NCI-H2227 (cell line): Measurements from ENCODE around the gene MYMX.
A peak's percentile ranks its signal among the peaks of the same experiment; 100 is the strongest.

Source experiments
- DNase-seq: peaks from one replicate; lab custom pipeline; 2025; ENCODE audit not compliant: unreplicated experiment; lab: John Stamatoyannopoulos, UW

Gene MYMX

DNA sequence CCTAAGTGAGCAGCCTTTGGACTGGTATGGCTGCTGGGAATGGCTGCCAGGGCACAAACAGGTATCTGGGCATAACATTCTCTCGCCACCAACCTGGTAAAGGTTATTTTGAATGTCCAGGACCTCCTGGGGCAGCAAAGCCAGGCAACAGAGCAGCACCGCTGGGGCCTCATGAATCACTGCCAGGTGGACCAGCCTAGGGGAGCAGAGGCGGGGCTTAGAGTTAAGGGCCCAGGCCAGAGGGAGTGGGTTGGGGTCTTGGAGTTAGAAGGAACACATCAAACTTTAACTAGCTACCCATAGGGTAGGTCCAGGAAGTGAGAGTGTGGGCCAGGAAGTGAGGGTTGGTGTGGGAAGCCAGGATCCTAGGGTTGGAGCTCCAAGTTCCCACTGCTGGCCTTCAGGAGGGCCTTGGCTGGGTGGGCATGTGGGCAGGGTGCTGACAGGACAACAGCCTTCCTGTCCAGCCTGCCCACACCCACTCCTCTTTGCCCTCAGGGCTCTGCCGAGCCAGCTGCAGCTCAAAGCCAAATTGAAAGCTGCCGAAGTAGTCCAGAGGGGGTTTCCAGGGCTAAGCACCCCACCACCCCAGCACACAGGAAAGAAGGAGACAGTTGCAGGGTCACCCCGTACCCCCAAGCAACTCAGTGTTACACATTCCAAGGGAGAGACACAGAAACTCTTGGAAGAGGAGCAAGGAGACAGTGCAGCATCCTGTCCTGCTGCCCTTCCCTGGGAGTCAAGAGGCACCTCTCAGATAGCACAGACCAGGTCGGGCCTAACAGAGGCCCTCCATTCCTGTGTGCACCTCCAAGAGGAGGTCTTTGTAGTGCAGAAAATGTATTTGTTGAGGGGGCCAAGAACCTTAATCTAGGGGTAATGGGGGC is 46.0 kb downstream of the MYMX start:
- no peak for DNase-seq

DNA sequence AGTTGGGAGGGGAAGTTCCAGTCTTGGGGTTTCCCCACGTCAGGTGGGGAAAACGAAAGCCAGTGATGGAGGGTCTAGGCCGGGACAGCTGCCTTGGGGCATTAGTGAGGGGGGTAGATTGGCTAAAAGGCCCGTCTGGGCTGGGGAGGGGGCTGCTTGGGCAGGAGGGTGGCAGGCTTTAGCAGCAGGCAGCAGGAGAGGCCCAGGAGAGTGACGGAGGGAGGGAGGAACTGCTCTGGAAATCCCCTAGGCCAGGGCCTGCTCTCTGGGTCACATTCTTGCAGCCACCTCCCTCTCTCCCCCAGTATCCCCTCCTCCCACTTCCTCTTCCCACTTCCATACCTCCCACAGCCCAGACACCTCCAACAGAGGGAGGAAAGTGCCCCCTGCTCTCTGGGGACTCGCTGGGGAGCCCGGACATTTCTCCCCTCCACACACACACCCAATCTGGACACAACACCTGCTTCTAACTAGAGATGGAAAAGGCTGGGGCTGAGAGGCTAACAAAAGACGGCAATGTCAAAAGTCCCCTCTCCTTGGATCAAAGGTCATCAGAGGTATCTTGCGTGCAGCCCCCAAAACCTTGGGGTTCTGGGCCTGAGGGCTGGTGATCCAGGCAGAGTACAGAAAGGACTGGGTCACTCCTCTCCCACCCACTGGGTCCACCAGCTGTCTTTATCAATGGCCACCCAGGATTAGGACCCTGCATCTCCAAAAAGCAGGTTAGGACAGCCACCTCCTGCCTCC is 46.8 kb downstream of the MYMX start:
- no peak for DNase-seq

DNA sequence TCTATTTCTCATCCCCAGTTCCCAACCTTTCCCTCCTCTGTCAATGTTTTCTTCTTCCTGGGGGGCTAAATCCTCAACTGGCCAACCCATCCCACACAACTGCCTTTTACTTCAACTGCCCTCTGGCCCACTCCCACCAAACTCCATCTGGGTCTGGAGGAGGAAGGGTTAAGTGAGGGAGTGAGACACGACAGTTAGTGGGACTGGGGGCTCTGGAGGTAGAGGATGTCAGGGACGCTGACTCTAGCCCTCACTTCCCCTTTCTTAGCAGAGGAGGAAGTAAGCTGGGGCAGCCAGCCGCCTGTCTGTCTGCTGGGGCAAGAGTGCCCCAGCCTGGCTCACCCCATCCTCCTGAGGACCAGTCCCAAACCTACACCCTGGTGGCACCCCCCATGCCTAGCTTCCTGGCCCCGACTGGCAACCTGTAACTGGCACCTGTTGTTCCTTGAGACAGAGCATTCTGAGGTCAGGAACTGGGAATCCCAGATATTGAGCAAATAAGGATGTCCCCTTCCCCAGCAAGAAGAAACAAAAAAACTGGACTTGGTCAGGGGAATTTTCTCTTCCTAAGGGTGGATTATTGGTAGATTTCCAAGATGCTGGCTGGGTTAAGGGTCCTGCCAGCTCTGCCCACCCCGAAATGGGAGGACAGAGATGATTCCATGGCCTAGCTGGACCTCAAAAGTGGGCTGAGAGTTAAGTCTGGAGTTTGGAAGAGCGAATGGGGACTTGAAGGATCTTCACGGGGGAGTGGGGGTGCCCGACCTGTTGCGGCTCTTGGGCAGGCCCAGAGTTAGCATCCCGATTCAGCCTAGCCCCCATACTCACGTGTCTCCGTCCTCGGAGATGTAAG is 47.7 kb downstream of the MYMX start:
- DNase-seq = no peak

- peak; percentile 89 for DNase-seq
Observed at GRCh38 chr6:44265007-44265721, 48.4 kb downstream of the MYMX start, which contains the start of gene NFKBIE. Gene NFKBIE (minus strand): TSS chr6:44265551. CDS start chr6:44265346, 205 bp downstream.

GRCh38 chr6:44265722-44266233 is 49.1 kb downstream of the MYMX start:
- no peak for DNase-seq

DNA sequence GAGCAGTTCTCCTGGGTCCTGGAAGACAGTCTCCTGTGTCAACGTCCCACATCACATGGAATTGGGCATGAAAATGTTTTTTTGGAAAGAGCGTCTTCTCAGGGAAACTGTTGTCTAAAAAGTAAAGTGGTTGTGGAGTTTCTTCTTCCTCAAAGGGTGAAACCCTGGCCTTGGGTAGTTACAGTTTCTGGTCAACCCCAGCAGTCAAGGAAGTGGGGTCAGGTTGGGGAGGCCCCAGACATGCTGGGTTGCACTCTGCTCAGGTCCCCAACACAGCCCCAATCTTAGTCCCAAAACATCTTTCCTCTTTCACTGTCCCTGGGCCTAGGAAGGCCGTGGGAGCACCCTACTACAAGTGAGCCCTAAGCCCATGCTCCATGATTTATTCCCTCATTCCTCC is 49.6 kb downstream of the MYMX start:
- no peak for DNase-seq

- no peak for DNase-seq
Observed at GRCh38 chr6:44267252-44267651, 50.5 kb downstream of the MYMX start.
